ENCODE measurements around the gene GSC. TPM values are rescaled to one million over a fixed set of nuclear protein-coding genes. Genes with fewer than 3 reads are reported as not detected.
A peak's percentile ranks its signal among the peaks of the same experiment; 100 is the strongest.

The GSC gene
- 1.1 and 2.8 TPM in 2 replicates for total RNA-seq (ENCODE audit: low replicate concordance)

GRCh38 chr14:94769391-94770250, at the start of gene GSC:
Gene GSC, minus strand, starts transcription at chr14:94770113. Its CDS starts 98 bp downstream, at chr14:94770015.
- Histone ChIP-seq H3K4me1 (peaks cover 76% of the 10 kb centered on the region), H3K9ac (no peak within 1 kb of the TSS), H3K4me3 (peak within 1 kb of the TSS; percentile 56), H3K27ac (no peak within 1 kb of the TSS), H3K4me2 (peak within 1 kb of the TSS; percentile 90), H3K9me3 (ENCODE audit: low read depth) (no peaks in the 10 kb centered on the region), H4K20me1 (ENCODE audit: low read depth) (peaks cover 71% of the 10 kb centered on the region), H3F3A (ENCODE audit: low read depth) (peaks cover 88% of the 10 kb centered on the region), H2AFZ (replicated peaks) (peak within 1 kb of the TSS; percentile 88), H3K79me2 (ENCODE audit: low read depth) (no peaks in the 10 kb centered on the region), H3K27me3 (peaks cover 100% of the 10 kb centered on the region), H3K36me3 (no peaks in the 10 kb centered on the region)
- peak; percentile 92 for DNase-seq (ENCODE audit: low spot score)
- peak within 1 kb of the TSS; percentile 46 for H3K27ac Mint-ChIP-seq
- H3K4me1 Mint-ChIP-seq = peaks cover 51% of the 10 kb centered on the region
- no peaks in the 10 kb centered on the region for H3K36me3 Mint-ChIP-seq
- H3K4me3 Mint-ChIP-seq = peak within 1 kb of the TSS; percentile 87
- TF ChIP-seq EZH2phosphoT487 (IDR thresholded peaks at IDR 0.05) (no peak), EZH2 (IDR thresholded peaks at IDR 0.05) (peak; percentile 5)
- TF ChIP-seq, protein P1, sequence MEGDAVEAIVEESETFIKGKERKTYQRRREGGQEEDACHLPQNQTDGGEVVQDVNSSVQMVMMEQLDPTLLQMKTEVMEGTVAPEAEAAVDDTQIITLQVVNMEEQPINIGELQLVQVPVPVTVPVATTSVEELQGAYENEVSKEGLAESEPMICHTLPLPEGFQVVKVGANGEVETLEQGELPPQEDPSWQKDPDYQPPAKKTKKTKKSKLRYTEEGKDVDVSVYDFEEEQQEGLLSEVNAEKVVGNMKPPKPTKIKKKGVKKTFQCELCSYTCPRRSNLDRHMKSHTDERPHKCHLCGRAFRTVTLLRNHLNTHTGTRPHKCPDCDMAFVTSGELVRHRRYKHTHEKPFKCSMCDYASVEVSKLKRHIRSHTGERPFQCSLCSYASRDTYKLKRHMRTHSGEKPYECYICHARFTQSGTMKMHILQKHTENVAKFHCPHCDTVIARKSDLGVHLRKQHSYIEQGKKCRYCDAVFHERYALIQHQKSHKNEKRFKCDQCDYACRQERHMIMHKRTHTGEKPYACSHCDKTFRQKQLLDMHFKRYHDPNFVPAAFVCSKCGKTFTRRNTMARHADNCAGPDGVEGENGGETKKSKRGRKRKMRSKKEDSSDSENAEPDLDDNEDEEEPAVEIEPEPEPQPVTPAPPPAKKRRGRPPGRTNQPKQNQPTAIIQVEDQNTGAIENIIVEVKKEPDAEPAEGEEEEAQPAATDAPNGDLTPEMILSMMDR (IDR thresholded peaks at IDR 0.05) = no peak
- H3K9me3 Mint-ChIP-seq = no peaks in the 10 kb centered on the region
- peaks cover 86% of the 10 kb centered on the region for H3K27me3 Mint-ChIP-seq (ENCODE audit: insufficient read depth, low read depth)

DNA sequence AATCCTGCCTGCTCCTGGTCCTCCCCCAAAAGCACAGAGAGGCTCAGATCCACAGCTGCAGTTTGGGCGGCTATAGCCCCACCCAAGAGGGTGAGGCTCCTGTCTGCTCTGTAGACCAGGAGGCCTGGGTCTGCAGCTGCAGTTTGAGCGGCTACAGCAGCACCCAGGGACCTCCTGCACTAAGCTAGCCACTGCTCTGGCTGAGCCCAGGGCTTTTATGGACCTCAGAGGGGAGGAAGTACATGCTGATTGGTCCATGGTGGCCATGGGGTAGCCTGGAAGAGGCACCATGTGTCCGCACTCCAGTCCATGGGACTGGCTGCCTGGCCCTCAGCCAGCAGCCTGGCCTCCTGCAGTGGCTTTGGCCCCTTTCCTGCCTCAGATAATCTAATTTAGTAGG, 49.6 kb upstream of the GSC start:
- Mint-ChIP-seq H3K27me3 (ENCODE audit: insufficient read depth, low read depth) (peaks cover 2% of the 10 kb centered on the region), H3K36me3 (no peaks in the 10 kb centered on the region), H3K27ac (no peak overlapping the region), H3K9me3 (peaks cover 4% of the 10 kb centered on the region), H3K4me1 (no peaks in the 10 kb centered on the region), H3K4me3 (no peak overlapping the region)
- Histone ChIP-seq H3K27me3 (no peaks in the 10 kb centered on the region), H2AFZ (replicated peaks) (no peak overlapping the region), H3K9ac (no peak overlapping the region), H3F3A (ENCODE audit: low read depth) (no peaks in the 10 kb centered on the region), H3K27ac (no peak overlapping the region), H3K4me1 (no peaks in the 10 kb centered on the region), H4K20me1 (ENCODE audit: low read depth) (no peaks in the 10 kb centered on the region), H3K4me3 (no peak overlapping the region), H3K9me3 (ENCODE audit: low read depth) (no peaks in the 10 kb centered on the region), H3K79me2 (ENCODE audit: low read depth) (no peaks in the 10 kb centered on the region), H3K4me2 (no peak overlapping the region), H3K36me3 (no peaks in the 10 kb centered on the region)
- TF ChIP-seq, protein P1 (IDR thresholded peaks at IDR 0.05) = no peak
- TF ChIP-seq EZH2phosphoT487 (IDR thresholded peaks at IDR 0.05) (no peak), EZH2 (IDR thresholded peaks at IDR 0.05) (no peak)
- no peak for DNase-seq (ENCODE audit: low spot score)

GRCh38 chr14:94816113-94816512, 46.2 kb upstream of the GSC start:
- H3K4me1 ChIP-seq = no peaks in the 10 kb centered on the region
- DNase-seq (ENCODE audit: low spot score) = peak; percentile 22
- H3K27me3 Mint-ChIP-seq (ENCODE audit: insufficient read depth, low read depth) = peaks cover 8% of the 10 kb centered on the region
- no peak overlapping the region for H3K27ac Mint-ChIP-seq
- H3K36me3 Mint-ChIP-seq = no peaks in the 10 kb centered on the region
- no peak overlapping the region for H3K4me3 ChIP-seq
- no peaks in the 10 kb centered on the region for H3F3A ChIP-seq (ENCODE audit: low read depth)
- TF ChIP-seq, protein P1 (IDR thresholded peaks at IDR 0.05) = peak; percentile 15
- no peak for TF ChIP-seq EZH2phosphoT487 (IDR thresholded peaks at IDR 0.05)
- H3K9me3 ChIP-seq (ENCODE audit: low read depth) = no peaks in the 10 kb centered on the region
- H3K36me3 ChIP-seq = no peaks in the 10 kb centered on the region
- no peaks in the 10 kb centered on the region for H3K27me3 ChIP-seq
- no peak overlapping the region for H3K9ac ChIP-seq
- H4K20me1 ChIP-seq (ENCODE audit: low read depth) = no peaks in the 10 kb centered on the region
- no peak overlapping the region for H3K4me3 Mint-ChIP-seq
- no peaks in the 10 kb centered on the region for H3K79me2 ChIP-seq (ENCODE audit: low read depth)
- H3K9me3 Mint-ChIP-seq = no peaks in the 10 kb centered on the region
- no peak overlapping the region for H3K4me2 ChIP-seq
- no peak overlapping the region for H3K27ac ChIP-seq
- H2AFZ ChIP-seq (replicated peaks) = no peak overlapping the region
- no peaks in the 10 kb centered on the region for H3K4me1 Mint-ChIP-seq

All from neural progenitor cell (in vitro differentiated cells).